OCI-LY3 (cell line): ENCODE data around the gene WARS2.

Experiments used
- H2AFZ ChIP-seq: fragments of 200-600, 300-600 bp; shearing (Covaris generic); 2 replicates; pipeline ENCODE4 v1.6.0; 2014; ENCODE audit warnings: antibody characterized with exemption, low read depth, low read length
- H3K27ac ChIP-seq: fragments of 200-600, 300-600 bp; sonication (generic); 2 replicates; pipeline ENCODE4 v1.5.1; 2014; ENCODE audit warnings: mild to moderate bottlenecking, low read length, moderate library complexity, mixed read lengths
- H3K27me3 ChIP-seq: fragments of 200-600, 300-600 bp; sonication (generic); 2 replicates; pipeline ENCODE4 v1.6.1; 2014; ENCODE audit warnings: low read depth, low read length, mixed read lengths
- H3K36me3 ChIP-seq: fragments of 200-600, 300-600 bp; sonication (generic); replicated peaks from 2 replicates; pipeline ENCODE3; 2014; ENCODE audit warnings: low read depth, low read length, mixed read lengths
- H3K4me1 ChIP-seq: fragments of 300-600, 200-600 bp; sonication (generic); 2 replicates; pipeline ENCODE4 v1.6.1; 2014; ENCODE audit warnings: low read length, mixed read lengths
- H3K4me2 ChIP-seq: fragments of 200-600, 300-600 bp; sonication (generic); 2 replicates; pipeline ENCODE4 v1.6.1; 2014; ENCODE audit warnings: low read length, mixed read lengths
- H3K4me3 ChIP-seq: fragments of 300-600, 200-600 bp; sonication (generic); 2 replicates; pipeline ENCODE4 v1.5.1; 2014; ENCODE audit warnings: antibody characterized with exemption, mild to moderate bottlenecking, low read length, moderate library complexity
- H3K79me2 ChIP-seq: fragments of 300-600, 200-600 bp; shearing (Covaris generic); 2 replicates; pipeline ENCODE4 v1.6.1; 2014; ENCODE audit warnings: mild to moderate bottlenecking, low read length, mixed read lengths
- H3K9ac ChIP-seq: fragments of 300-600, 200-600 bp; shearing (Covaris generic); 2 replicates; pipeline ENCODE4 v1.6.0; 2014; ENCODE audit warnings: mild to moderate bottlenecking, low read length, moderate library complexity
- H3K9me3 ChIP-seq: fragments of 200-600, 300-600 bp; shearing (Covaris generic); 2 replicates; pipeline ENCODE4 v1.6.1; 2014; ENCODE audit warnings: low read length, mixed read lengths; ENCODE audit not compliant: insufficient read depth
- H4K20me1 ChIP-seq: fragments of 200-600, 300-600 bp; sonication (generic); 2 replicates; pipeline ENCODE4 v1.6.1; 2016; ENCODE audit warnings: low read length, mixed read lengths; ENCODE audit not compliant: insufficient read depth
- EZH2phosphoT487 ChIP-seq: fragments of 200-600 bp; shearing (Covaris generic); IDR thresholded peaks from 2 replicates; pipeline ENCODE4 v1.6.1; 2018; ENCODE audit warnings: antibody characterized with exemption, mixed run types, low read depth
- TF ChIP-seq, protein P1 (sequence below): fragments of 200-600, 300-600 bp; sonication (generic); IDR thresholded peaks from 2 replicates; pipeline ENCODE4 v1.5.1; 2014; ENCODE audit warnings: antibody characterized with exemption, low read length, low read depth

WARS2 gene

DNA sequence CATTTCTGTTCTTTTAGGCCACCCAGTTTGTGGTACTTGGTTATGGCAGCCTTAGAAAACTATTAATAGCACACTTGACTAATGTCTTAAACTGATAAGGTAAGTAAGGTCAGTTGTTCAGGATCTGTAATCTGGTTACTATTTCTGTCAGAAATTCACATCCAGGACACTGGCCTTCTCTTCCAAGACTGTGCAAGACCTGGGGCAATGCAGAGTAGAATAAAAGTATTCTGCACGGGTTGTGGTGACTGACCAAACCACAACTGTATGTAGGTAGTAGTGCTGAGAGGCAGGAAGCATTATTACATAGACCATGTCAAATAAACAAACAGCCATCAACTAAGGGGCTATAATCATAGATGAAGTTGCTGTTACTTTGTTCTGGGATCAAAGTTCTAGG lies 46.7 kb downstream of the WARS2 start:
- Histone ChIP-seq H3K79me2 (no peaks in the 10 kb centered on the region), H3K9me3 (no peaks in the 10 kb centered on the region)
- TF ChIP-seq, protein P1, sequence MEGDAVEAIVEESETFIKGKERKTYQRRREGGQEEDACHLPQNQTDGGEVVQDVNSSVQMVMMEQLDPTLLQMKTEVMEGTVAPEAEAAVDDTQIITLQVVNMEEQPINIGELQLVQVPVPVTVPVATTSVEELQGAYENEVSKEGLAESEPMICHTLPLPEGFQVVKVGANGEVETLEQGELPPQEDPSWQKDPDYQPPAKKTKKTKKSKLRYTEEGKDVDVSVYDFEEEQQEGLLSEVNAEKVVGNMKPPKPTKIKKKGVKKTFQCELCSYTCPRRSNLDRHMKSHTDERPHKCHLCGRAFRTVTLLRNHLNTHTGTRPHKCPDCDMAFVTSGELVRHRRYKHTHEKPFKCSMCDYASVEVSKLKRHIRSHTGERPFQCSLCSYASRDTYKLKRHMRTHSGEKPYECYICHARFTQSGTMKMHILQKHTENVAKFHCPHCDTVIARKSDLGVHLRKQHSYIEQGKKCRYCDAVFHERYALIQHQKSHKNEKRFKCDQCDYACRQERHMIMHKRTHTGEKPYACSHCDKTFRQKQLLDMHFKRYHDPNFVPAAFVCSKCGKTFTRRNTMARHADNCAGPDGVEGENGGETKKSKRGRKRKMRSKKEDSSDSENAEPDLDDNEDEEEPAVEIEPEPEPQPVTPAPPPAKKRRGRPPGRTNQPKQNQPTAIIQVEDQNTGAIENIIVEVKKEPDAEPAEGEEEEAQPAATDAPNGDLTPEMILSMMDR: no peak
- TF ChIP-seq EZH2phosphoT487: no peak

DNA sequence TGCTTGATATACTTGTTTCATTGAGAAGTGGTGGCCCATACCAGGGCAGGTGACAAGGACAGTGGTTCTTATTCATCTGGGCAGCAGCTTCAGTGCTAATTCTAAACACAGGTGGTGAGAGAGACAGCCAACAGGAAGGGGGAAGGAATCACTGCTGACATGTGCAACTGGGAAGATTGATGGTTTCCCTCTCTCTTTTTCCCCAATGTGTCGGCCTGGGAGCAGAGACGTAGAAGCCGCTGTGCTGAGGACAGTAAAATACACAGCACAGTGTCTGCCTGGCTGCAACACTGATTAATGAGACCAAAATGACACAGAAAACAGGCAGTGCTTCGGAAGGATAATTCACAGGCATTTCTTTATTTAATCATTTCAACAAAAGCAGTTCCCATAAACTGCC lies 48.8 kb downstream of the WARS2 start:
- Histone ChIP-seq H3K4me3 (no peak overlapping the region), H4K20me1 (no peaks in the 10 kb centered on the region), H3K36me3 (no peaks in the 10 kb centered on the region), H3K9me3 (no peaks in the 10 kb centered on the region), H3K9ac (no peak overlapping the region), H3K27ac (no peak overlapping the region), H3K79me2 (no peaks in the 10 kb centered on the region), H3K4me2 (no peak overlapping the region), H3K4me1 (no peaks in the 10 kb centered on the region), H2AFZ (no peak overlapping the region), H3K27me3 (no peaks in the 10 kb centered on the region)
- no peak for TF ChIP-seq EZH2phosphoT487
- TF ChIP-seq, protein P1: no peak

More for the DNA sequence above, 46.7 kb downstream of the WARS2 start:
- no peak overlapping the region for H3K9ac ChIP-seq
- H3K4me1 ChIP-seq: no peaks in the 10 kb centered on the region
- no peak overlapping the region for H3K4me2 ChIP-seq
- H3K27me3 ChIP-seq: no peaks in the 10 kb centered on the region
- H3K36me3 ChIP-seq: no peaks in the 10 kb centered on the region
- no peak overlapping the region for H3K4me3 ChIP-seq
- no peak overlapping the region for H3K27ac ChIP-seq
- no peaks in the 10 kb centered on the region for H4K20me1 ChIP-seq
- no peak overlapping the region for H2AFZ ChIP-seq

DNA sequence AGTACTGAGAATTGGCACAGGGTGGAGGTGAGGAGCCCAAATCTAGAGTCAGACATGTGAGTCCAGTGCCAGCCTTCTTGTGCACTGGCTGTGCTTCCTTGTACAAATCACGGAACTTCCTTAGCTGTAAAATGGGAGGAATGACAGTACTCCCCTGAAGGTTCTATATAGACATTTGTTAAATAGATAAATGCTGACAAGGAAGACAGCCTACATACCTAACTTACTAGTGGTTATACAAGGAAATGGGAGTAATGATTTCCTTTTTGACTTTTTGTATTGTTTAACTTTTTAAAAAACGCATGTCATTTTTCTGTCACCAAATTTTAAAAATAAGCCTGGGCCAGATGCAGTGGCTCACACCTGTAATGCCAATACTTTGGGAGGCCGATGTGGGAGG lies 50.2 kb downstream of the WARS2 start:
- Histone ChIP-seq H3K36me3 (no peaks in the 10 kb centered on the region), H3K9me3 (no peaks in the 10 kb centered on the region), H3K4me2 (no peak overlapping the region), H4K20me1 (no peaks in the 10 kb centered on the region), H3K27ac (no peak overlapping the region), H3K9ac (no peak overlapping the region), H3K27me3 (no peaks in the 10 kb centered on the region), H3K79me2 (no peaks in the 10 kb centered on the region), H3K4me3 (no peak overlapping the region), H3K4me1 (no peaks in the 10 kb centered on the region), H2AFZ (no peak overlapping the region)
- TF ChIP-seq, protein P1: no peak
- TF ChIP-seq EZH2phosphoT487: no peak

DNA sequence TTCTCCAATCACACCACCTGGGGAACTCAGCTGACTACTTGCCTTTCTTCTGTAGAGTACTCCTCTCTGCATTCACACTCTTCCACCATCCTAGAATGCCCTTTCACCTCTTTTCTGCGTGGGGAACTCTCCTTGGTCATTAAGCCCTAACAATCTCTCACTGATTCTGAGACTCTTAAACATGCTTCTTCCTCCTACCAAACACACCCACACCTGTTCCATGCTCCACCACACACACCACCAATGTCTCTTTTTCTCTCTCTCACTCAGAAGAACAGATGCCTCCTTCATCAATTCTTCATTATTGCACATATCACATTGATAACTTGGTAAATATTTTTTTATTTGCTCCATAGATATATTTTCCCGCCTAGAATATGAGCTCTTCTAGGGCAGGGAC lies 53.6 kb downstream of the WARS2 start:
- Histone ChIP-seq H3K9me3 (no peaks in the 10 kb centered on the region), H3K27me3 (no peaks in the 10 kb centered on the region), H3K9ac (no peak overlapping the region), H3K27ac (no peak overlapping the region), H3K4me1 (no peaks in the 10 kb centered on the region), H3K4me2 (no peak overlapping the region), H4K20me1 (no peaks in the 10 kb centered on the region), H3K36me3 (no peaks in the 10 kb centered on the region), H3K4me3 (no peak overlapping the region), H2AFZ (no peak overlapping the region), H3K79me2 (no peaks in the 10 kb centered on the region)
- TF ChIP-seq EZH2phosphoT487: no peak
- TF ChIP-seq, protein P1: no peak
